Measurements from ENCODE around the gene GUCA1A.

GRCh38 chr6:42158631-42159030 lies 14.5 kb upstream of the GUCA1A start:
- no peak for TF ChIP-seq CTCF (IDR thresholded peaks at IDR 0.05; ENCODE audit: low read depth, low read length)
- TF ChIP-seq EZH2phosphoT487 (IDR thresholded peaks at IDR 0.05; ENCODE audit: low read depth): no peak

All from OCI-LY3 (cell line).